ENCODE data around the gene ADAMTS14. TPM values are rescaled to one million over a fixed set of nuclear protein-coding genes. Genes with fewer than 3 reads are reported as not detected.
"Not testable (repeated sequence)": the region's sequence is repeated elsewhere in the genome, so short reads cannot be mapped to it uniquely, and the experiment has no call there.

ADAMTS14 gene
- total and polyA plus RNA-seq, 4 experiments from 2014 or later, result not detected

- no peak for DNase-seq
- Histone ChIP-seq H3K36me3 (ENCODE audit: insufficient read depth, low read length) (no peaks in the 10 kb centered on the region), H3K4me3 (ENCODE audit: low read length in 2 of 2) (no peak overlapping the region), H3K9me3 (ENCODE audit: control insufficient read depth in 1 of 2, low read length in 2 of 2) (no peaks in the 10 kb centered on the region), H3K4me1 (ENCODE audit: insufficient read depth, low read length) (no peaks in the 10 kb centered on the region), H3K27ac (ENCODE audit: low read depth, low read length) (no peak overlapping the region), H3K27me3 (ENCODE audit: insufficient read depth, low read length) (no peaks in the 10 kb centered on the region)
- H3K4me3 Mint-ChIP-seq, result no peak overlapping the region
- peaks cover 0 to 4% of the 10 kb centered on the region in 2 donors for H3K27me3 Mint-ChIP-seq
- no peaks in the 10 kb centered on the region for H3K4me1 Mint-ChIP-seq
- peaks cover 0 to 9% (median 4%) of the 10 kb centered on the region in 8 donors for H3K9me3 Mint-ChIP-seq
- no peaks in the 10 kb centered on the region for H3K36me3 Mint-ChIP-seq
- ChIA-PET CTCF (ENCODE audit: partially characterized antibody) (interaction anchor here (1.4 to 1.5 kb wide), 3 partner anchors 9 to 309 kb away, joined by 3 to 4 read pairs (median 3); no protein-coding TSS in a partner anchor), POLR2A (ENCODE audit: partially characterized antibody) (no interaction called here)
- intact Hi-C loops (cut with micrococcal nuclease), result no loop called here
- H3K27ac Mint-ChIP-seq, result no peak overlapping the region
Measured at GRCh38 chr10:70770001-70770400, 97.7 kb downstream of the ADAMTS14 start.

GRCh38 chr10:70770516-70770915, 98.2 kb downstream of the ADAMTS14 start:
- DNase-seq; POLR2A ChIA-PET (ENCODE audit: partially characterized antibody); H3K9me3 Mint-ChIP-seq; H3K27ac Mint-ChIP-seq; H3K36me3 Mint-ChIP-seq; H3K4me3 Mint-ChIP-seq; H3K36me3 ChIP-seq (ENCODE audit: insufficient read depth, low read length); H3K4me3 ChIP-seq (ENCODE audit: low read length in 2 of 2); H3K9me3 ChIP-seq (ENCODE audit: control insufficient read depth in 1 of 2, low read length in 2 of 2); intact Hi-C loops (cut with micrococcal nuclease); H3K4me1 ChIP-seq (ENCODE audit: insufficient read depth, low read length); H3K27me3 ChIP-seq (ENCODE audit: insufficient read depth, low read length); H3K27me3 Mint-ChIP-seq; H3K4me1 Mint-ChIP-seq; H3K27ac ChIP-seq (ENCODE audit: low read depth, low read length): not testable (repeated sequence)
- CTCF ChIA-PET (ENCODE audit: partially characterized antibody), result interaction anchor here (1.4 to 1.5 kb wide), 3 partner anchors 10 to 309 kb away, joined by 3 to 4 read pairs (median 3); no protein-coding TSS in a partner anchor

GRCh38 chr10:70771311-70772194, 99.2 kb downstream of the ADAMTS14 start:
- Histone ChIP-seq H3K36me3 (ENCODE audit: insufficient read depth, low read length) (no peaks in the 10 kb centered on the region), H3K4me1 (ENCODE audit: insufficient read depth, low read length) (no peaks in the 10 kb centered on the region), H3K4me3 (ENCODE audit: low read length in 2 of 2) (no peak overlapping the region), H3K27me3 (ENCODE audit: insufficient read depth, low read length) (no peaks in the 10 kb centered on the region), H3K9me3 (ENCODE audit: control insufficient read depth in 1 of 2, low read length in 2 of 2) (no peaks in the 10 kb centered on the region), H3K27ac (ENCODE audit: low read depth, low read length) (no peak overlapping the region)
- Mint-ChIP-seq H3K27ac (peak overlapping the region in 1 of 7 donors; percentile 5), H3K4me3 (no peak overlapping the region), H3K4me1 (no peaks in the 10 kb centered on the region), H3K27me3 (peaks cover 0 to 4% of the 10 kb centered on the region in 2 donors), H3K36me3 (no peaks in the 10 kb centered on the region), H3K9me3 (peaks cover 0 to 2% (median 0%) of the 10 kb centered on the region in 8 donors)
- POLR2A ChIA-PET (ENCODE audit: partially characterized antibody), result no interaction called here
- CTCF ChIA-PET (ENCODE audit: partially characterized antibody), result interaction anchor here (1.4 kb wide), 1 partner anchor 220 kb away, joined by 3 read pairs; no protein-coding TSS in a partner anchor
- intact Hi-C loops (cut with micrococcal nuclease), result no loop called here
- DNase-seq, result no peak

GRCh38 chr10:70772627-70773026, 100.3 kb downstream of the ADAMTS14 start:
- Histone ChIP-seq H3K4me1 (ENCODE audit: insufficient read depth, low read length) (no peaks in the 10 kb centered on the region), H3K4me3 (ENCODE audit: low read length in 2 of 2) (no peak overlapping the region), H3K9me3 (ENCODE audit: control insufficient read depth in 1 of 2, low read length in 2 of 2) (no peaks in the 10 kb centered on the region), H3K36me3 (ENCODE audit: insufficient read depth, low read length) (no peaks in the 10 kb centered on the region), H3K27me3 (ENCODE audit: insufficient read depth, low read length) (no peaks in the 10 kb centered on the region), H3K27ac (ENCODE audit: low read depth, low read length) (no peak overlapping the region)
- H3K4me3 Mint-ChIP-seq, result no peak overlapping the region
- H3K27ac Mint-ChIP-seq, result no peak overlapping the region
- intact Hi-C loops (cut with micrococcal nuclease), result no loop called here
- DNase-seq, result no peak
- no peaks in the 10 kb centered on the region for H3K27me3 Mint-ChIP-seq
- no peaks in the 10 kb centered on the region for H3K9me3 Mint-ChIP-seq
- H3K4me1 Mint-ChIP-seq, result no peaks in the 10 kb centered on the region
- CTCF ChIA-PET (ENCODE audit: partially characterized antibody), result no interaction called here
- POLR2A ChIA-PET (ENCODE audit: partially characterized antibody), result no interaction called here
- no peaks in the 10 kb centered on the region for H3K36me3 Mint-ChIP-seq

DNA sequence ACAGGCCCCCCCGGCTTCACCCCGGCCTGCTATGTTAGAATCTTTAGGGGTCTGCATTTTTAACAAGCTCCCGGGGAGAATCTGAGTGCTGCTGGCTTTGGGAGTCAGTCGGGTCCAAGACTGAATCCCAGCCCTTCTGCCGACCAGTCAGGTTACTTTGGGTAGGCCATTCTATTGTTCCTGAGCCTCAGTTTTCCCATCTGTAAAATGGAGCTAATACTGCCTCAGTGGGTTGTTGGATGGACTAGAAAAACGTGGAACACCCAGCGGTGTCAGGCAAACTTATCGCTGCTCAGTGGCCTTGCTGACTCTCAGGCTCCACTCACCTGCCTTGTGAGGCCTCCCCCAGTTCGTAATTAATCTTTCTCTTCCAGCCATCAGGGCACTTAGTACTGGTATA, 101.2 kb downstream of the ADAMTS14 start:
- Histone ChIP-seq H3K4me3 (ENCODE audit: low read length in 2 of 2) (no peak overlapping the region), H3K27me3 (ENCODE audit: insufficient read depth, low read length) (no peaks in the 10 kb centered on the region), H3K27ac (ENCODE audit: low read depth, low read length) (no peak overlapping the region), H3K9me3 (ENCODE audit: control insufficient read depth in 1 of 2, low read length in 2 of 2) (no peaks in the 10 kb centered on the region), H3K36me3 (ENCODE audit: insufficient read depth, low read length) (no peaks in the 10 kb centered on the region), H3K4me1 (ENCODE audit: insufficient read depth, low read length) (no peaks in the 10 kb centered on the region)
- intact Hi-C loops (cut with micrococcal nuclease), result no loop called here
- CTCF ChIA-PET (ENCODE audit: partially characterized antibody), result no interaction called here
- no peaks in the 10 kb centered on the region for H3K4me1 Mint-ChIP-seq
- H3K27ac Mint-ChIP-seq, result no peak overlapping the region
- no peak for DNase-seq
- H3K9me3 Mint-ChIP-seq, result peaks cover 0 to 1% (median 0%) of the 10 kb centered on the region in 8 donors
- H3K4me3 Mint-ChIP-seq, result no peak overlapping the region
- H3K36me3 Mint-ChIP-seq, result no peaks in the 10 kb centered on the region
- POLR2A ChIA-PET (ENCODE audit: partially characterized antibody), result no interaction called here
- H3K27me3 Mint-ChIP-seq, result no peaks in the 10 kb centered on the region

- Mint-ChIP-seq H3K27ac (peak overlapping the region in 1 of 7 donors; percentile 17), H3K27me3 (no peaks in the 10 kb centered on the region), H3K36me3 (no peaks in the 10 kb centered on the region), H3K9me3 (peaks cover 0 to 1% (median 0%) of the 10 kb centered on the region in 8 donors), H3K4me1 (no peaks in the 10 kb centered on the region), H3K4me3 (no peak overlapping the region)
- CTCF ChIA-PET (ENCODE audit: partially characterized antibody), result no interaction called here
- Histone ChIP-seq H3K9me3 (ENCODE audit: control insufficient read depth in 1 of 2, low read length in 2 of 2) (no peaks in the 10 kb centered on the region), H3K27me3 (ENCODE audit: insufficient read depth, low read length) (no peaks in the 10 kb centered on the region), H3K4me1 (ENCODE audit: insufficient read depth, low read length) (no peaks in the 10 kb centered on the region), H3K4me3 (ENCODE audit: low read length in 2 of 2) (no peak overlapping the region), H3K27ac (ENCODE audit: low read depth, low read length) (no peak overlapping the region), H3K36me3 (ENCODE audit: insufficient read depth, low read length) (no peaks in the 10 kb centered on the region)
- intact Hi-C loops (cut with micrococcal nuclease), result no loop called here
- POLR2A ChIA-PET (ENCODE audit: partially characterized antibody), result no interaction called here
- DNase-seq, result no peak
Measured at GRCh38 chr10:70773965-70774809, 101.9 kb downstream of the ADAMTS14 start.

Data from CD4-positive, alpha-beta memory T cell (primary cell).